ENCODE measurements around the gene KMT5C.

The KMT5C gene

DNA sequence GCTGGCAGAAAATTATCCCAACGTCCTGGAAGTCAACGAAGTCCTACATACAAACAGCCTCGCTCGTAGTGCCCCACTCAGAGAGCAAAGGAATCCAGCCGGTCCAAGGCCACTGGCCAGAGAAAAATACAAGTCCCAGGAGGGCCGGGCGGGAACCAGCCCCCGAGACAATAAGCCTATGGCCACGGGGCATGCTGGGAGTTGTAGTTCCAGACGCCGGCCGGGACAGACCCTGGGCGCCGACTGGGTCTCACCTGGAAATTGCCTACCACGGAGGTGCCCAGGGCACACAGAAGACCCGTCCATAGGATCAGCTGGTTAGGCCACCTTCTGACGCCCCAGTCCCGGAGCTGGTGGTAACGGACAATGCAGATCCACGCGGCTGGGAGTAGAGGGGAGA lies 19.9 kb upstream of the KMT5C start:
- DNase-seq = no peak

DNA sequence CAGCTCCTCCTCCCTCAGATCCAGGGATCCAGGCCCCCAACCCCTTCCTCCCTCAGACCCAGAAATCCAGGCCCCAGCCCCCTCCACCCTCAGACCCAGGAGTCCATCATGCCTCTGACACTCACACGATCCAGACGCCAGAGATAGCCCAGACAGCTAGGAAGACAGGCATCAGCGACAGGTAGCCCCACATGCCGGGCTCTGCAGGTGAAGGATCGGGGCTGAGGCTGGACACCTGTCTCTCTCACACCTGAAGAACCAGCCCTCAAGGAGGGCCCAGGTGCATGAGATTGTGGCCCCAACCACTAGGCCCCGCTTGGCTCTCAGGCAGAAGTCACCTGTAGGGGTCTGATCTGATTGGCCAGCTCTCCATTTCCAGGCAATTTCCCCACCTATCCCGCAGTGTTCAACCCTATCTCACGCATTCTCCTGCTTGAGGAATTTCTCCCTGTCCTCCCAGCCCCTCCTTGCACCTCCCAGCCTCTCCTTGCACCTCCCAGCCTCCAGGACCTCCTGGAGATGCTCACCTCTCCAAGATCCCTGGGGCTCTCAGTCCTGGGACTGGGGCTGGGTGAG lies 18.7 kb upstream of the KMT5C start:
- DNase-seq = no peak

DNA sequence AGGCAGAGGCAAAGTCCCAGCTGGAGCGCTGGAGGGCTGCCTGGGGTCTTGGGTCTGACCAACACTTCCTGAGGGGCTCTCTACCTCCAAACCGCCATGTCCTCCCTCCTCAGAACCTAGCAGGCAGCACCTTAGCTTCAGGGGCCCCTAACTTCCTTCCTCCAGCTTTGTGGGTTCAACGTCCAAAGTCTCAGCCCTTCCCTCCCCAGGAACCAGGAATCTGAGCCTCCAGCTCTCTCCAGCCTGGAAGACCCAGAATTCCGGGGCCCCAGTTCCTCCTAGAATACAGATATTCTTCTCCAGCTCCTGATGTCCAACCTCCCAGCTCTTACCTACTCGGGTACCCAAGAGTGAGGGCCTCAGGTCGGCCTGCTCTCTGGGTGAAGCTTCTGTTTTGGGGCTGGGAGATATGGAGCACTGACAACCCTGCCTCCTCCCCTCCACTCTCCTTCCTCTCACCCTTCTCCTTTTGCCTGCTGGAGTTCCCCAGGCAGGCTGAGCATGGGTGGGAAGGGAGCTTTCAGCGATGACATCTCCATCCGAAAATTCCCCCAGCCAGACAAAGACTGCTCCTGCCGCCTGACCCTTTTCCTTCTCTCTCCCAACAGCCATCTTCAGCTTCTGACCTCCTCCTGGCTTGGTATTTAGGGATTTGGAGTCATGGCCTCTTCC lies 18.1 kb upstream of the KMT5C start:
- DNase-seq = peak in 3 of 4 experiments; percentile 51 to 65 (median 61)

DNA sequence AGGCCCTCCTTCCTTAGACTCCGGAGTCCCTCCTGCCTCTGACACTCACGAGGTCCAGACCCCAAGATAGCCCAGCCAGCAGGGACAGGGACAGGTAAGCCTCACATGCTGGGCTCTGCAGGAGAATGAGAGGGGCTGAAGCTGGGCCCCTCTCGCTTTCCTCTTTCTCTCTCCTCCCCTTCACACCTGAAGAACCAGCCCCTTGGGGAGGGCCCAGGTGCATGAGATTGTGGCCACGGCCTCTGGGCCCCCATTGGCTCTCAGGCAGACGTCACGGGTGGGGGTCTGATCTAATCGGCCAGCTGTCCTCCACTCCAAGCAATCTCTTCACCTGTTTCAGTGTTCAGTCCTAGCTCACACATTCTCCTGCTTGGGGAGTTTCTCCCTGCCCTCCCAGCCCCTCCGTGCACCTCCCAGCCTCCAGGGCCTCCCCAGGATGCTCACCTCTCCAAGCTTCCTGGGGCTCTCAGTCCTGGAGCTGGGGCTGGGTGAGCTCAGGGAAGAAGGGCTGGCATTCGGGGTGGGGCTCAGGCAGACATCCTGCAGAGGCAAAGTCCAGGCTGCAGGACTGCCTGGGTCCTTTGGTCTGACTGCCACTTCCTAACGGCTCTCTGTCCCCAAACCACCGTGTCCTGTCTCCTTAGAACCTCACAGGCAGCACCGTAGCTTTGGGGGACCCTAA lies 17.3 kb upstream of the KMT5C start:
- no peak for DNase-seq

- peak in 1 of 4 experiments; percentile 36 for DNase-seq
Observed at GRCh38 chr19:55324662-55325061, 15.0 kb upstream of the KMT5C start.

GRCh38 chr19:55325172-55325571 lies 14.5 kb upstream of the KMT5C start, which contains the start of gene TMEM150B:
TMEM150B (minus strand) TSS chr19:55325341; CDS start chr19:55321036, 4,305 bp downstream.
- DNase-seq = peak; percentile 56 to 87 (median 80)

GRCh38 chr19:55328774-55329318 lies 10.8 kb upstream of the KMT5C start:
- DNase-seq = peak in 2 of 4 experiments; percentile 42 to 58

DNA sequence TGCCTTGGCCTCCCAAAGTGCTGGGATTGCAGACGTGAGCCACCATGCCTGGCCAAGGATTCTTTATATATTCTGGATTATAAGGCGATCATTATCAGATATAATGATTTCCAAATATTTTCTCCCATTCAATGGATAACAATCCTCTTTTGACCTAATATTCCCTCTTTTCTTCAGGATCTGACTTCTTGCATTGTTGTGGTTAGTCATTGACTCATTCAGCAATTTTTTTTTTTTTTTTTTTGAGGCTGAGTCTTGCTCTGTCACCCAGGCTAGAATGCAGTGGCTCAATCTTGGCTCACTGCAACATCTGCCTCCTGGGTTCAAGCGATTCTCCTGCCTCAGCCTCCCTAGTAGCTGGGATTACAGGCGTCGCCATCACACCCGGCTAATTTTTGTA lies 9.9 kb upstream of the KMT5C start:
- DNase-seq = peak in 1 of 4 experiments; percentile 43

GRCh38 chr19:55333870-55334269 lies 5.8 kb upstream of the KMT5C start:
- DNase-seq = no peak

DNA sequence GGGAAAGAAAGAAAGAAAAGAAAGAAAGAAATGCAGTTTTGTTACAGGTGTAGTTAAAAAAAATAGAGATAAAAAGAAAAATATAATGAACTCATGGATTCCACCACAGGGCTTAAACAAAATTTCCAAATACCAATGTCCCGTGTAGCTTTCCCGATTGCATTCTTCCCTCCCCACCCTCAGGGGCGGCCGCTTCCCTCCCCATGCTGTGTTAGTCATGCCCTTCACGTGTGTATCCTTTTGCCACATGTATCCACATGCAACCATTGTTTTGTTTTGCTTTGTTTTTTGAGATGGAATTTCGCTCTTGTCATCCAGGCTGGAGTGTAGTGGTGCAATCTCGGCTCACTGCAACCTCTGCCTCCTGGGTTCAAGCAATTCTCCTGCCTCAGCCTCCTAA lies 3.6 kb upstream of the KMT5C start:
- DNase-seq = no peak

DNA sequence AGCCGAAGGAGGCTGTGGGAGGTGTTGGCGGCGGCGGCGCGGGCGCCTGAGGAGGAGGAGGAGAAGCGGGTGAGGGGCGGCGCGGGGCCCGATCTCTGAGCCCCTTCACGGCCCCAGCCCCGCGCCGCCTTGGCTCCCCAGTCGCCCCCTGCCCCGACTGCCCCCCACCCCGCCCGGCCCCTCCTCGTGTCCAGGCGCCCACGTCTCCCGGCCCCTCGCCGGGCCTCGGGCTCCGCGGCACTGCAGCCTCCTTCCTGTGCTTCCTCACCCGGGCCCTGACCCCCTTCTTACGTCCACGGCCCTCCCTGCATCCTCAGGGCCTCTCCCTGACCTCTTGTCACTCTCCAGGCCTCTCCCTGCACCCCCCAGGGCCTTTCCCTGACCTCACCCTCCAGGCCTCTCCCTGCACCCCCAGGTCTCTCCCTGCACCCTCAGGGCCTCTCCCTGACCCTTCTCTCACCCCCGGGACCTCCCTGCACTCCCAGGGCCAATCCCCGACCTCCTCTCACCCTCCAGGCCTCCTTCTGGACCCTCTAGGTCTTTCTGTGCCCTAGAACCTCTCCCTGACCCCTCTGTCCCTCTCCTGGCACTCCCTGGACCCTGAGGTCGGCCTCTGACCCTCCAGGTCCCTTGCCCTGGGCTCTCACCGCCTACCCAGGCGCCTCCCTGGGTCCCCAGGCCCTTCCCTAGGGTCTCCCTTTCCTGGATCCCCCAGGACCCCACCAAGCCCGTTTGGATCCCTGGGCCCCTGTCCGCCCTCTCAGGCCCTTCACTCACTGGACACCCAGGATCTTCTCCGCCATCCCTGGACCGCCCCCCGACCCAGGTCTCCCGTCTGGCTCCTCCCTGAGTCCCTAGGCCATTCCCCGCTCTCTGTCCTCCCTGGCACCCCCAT lies 460 bp downstream of the KMT5C start:
- peak in 1 of 4 experiments; percentile 51 for DNase-seq

DNA sequence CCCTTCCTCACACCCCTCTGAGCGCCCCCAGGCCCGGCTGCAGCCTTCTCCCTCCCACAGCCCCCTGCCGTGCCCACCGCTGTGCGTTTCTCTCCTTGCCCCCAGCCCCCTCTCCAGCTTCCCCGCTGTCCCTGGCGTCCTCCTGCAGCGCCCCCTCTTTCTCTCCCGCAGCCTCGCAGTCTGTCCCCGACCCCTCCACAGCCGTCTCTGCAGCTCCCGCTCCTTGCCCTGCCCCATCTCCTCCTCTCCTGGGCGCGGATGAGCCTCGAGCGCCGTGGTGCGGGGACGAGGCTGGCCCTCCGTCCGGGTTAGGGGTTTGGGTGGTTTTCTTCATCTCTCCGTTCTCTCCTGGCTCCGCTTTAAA lies 1.1 kb downstream of the KMT5C start:
- DNase-seq = peak in 2 of 4 experiments; percentile 32 to 57

- DNase-seq = peak; percentile 80 to 93 (median 84)
Observed at GRCh38 chr19:55341171-55341588, 1.5 kb downstream of the KMT5C start.

DNA sequence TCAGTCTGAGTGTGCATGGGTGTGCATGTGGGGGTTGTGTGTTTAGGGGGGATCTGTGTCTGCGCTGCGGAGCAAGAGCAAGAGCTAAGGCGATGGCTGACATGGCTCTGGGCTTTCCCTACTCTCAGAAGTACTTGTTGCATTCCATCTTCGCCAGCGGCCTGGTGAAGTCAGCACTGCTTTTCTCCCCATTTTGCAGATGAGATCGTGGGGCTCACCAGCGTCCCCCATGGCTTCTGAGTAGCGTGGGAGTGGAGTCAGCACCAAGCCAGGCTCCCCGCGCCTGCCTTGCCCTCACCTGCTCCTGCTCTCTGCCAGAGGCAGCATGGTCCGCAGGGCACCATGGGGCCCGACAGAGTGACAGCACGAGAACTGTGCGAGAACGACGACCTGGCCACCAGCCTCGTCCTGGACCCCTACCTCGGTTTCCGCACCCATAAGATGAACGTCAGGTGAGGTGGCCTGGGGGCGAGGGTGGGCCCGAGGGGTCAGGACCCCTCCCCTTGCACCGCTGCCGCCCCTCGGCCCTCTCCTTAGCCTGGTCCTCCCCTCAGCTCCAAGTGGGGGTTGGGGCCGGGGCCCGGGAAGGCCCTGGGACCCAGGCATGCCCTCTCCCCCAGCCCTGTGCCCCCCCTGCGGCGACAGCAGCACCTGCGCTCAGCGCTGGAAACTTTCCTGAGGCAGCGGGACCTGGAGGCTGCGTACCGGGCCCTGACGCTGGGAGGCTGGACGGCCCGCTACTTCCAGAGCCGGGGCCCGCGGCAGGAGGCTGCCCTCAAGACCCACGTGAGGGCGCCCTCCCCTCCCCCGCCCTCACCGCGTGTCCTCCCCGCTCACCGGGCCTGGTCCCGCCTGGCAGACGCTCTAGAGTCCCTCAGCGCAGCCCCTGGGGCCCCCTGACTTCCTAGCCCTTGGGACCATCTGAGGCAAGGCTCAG lies 2.2 kb downstream of the KMT5C start:
- DNase-seq = no peak

- no peak for DNase-seq
Observed at GRCh38 chr19:55344444-55344843, 4.8 kb downstream of the KMT5C start.

DNA sequence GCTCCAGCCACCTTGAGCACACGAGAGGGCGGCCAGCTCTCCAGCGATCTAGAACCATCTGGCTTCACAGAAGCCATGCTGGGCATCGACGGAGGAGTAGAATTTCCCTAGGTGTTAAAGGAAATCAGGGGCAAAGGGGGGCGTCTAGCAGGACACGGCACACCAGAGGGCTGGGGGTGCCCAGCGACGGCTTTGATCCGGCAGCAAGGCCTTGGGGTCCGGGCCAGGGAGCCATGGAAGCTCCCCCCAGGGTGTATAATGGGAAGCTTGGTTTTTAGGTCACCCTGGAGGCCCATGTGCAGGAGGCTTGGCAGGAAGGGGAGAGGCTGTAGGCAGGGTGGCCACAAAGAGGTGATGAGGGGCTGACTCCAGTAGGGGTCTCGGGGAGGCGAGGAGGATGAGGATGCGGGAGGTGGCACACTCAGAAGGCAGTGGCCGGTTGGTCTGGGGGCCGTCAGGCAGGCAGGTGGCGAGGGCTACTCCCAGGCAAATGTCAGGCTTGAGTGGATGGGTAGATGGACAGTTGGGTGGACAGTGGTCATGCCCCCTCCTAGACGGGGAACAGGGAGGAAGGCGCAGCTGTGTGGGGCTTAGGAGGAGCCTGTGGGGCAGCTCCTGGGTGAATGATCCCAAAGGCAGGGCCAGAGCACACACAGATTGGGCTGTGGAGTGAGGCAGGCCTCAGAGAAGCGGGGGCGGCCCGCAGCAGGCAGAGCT lies 5.6 kb downstream of the KMT5C start:
- DNase-seq = no peak

- DNase-seq = no peak
Observed at GRCh38 chr19:55345818-55346724, 6.4 kb downstream of the KMT5C start.

- no peak for DNase-seq
Observed at GRCh38 chr19:55346725-55347441, 7.2 kb downstream of the KMT5C start.
